ENCODE results near the gene HMSD. TPM values are rescaled to one million over a fixed set of nuclear protein-coding genes. Genes with fewer than 3 reads are reported as not detected.

Gene HMSD
- total and polyA plus RNA-seq, 2 of the 13 experiments (the other 11 are each of a cell fraction or from before 2014, with no cell fraction given), result not detected

- H3K9ac ChIP-seq (ENCODE audit: insufficient read depth, low read depth, low read length), result no peak overlapping the region
- ChIA-PET POLR2A (no interaction called here), CTCF (ENCODE audit: low intra/inter-chr PET ratio, low total read pairs) (interaction anchor here (0.7 to 2.3 kb wide), 3 partner anchors 11 to 31 kb away, joined by 3 to 15 read pairs (median 11); no protein-coding TSS in a partner anchor)
- FAIRE-seq, result peak; percentile 63
- peaks cover 8% of the 10 kb centered on the region; the same call in 1 of the 2 replicates for H3K4me1 ChIP-seq (ENCODE audit: insufficient read depth, low read length)
- TF ChIP-seq STAG1 (CRISPR knock-in tag; IDR thresholded peaks at IDR 0.05) (peak; percentile 50), ZNF430 (CRISPR knock-in tag; IDR thresholded peaks at IDR 0.05) (no peak), ZBTB33 (CRISPR knock-in tag; IDR thresholded peaks at IDR 0.05) (no peak), CTCF (CRISPR knock-in tag; IDR thresholded peaks at IDR 0.05) (peak; percentile 73)
- H3K36me3 ChIP-seq (replicated peaks in 1 of 2; ENCODE audit: control insufficient read depth in 1 of 2, insufficient read depth in 2 of 2, low read length in 2 of 2), result no peaks in the 10 kb centered on the region
- H3K27me3 ChIP-seq (ENCODE audit: control insufficient read depth in 1 of 2, insufficient read depth in 2 of 2, low read length in 2 of 2), result no peaks in the 10 kb centered on the region
- DNase-seq (ENCODE audit: low spot score), result peak; percentile 55
- intact Hi-C loops (cut with micrococcal nuclease; ENCODE audit: unreplicated experiment) (loop anchor here (1.0 kb wide), 3 partner anchors 12 to 31 kb away; no protein-coding TSS in a partner anchor), in situ Hi-C loops (cut with HindIII; ENCODE audit: extremely low pct_ligation_motif_present, low pct_unique_long_range_greater_than_20kb) (no loop called here)
- H4K20me1 ChIP-seq (ENCODE audit: insufficient read depth, low read length), result no peaks in the 10 kb centered on the region
- H3K27ac ChIP-seq (ENCODE audit: extremely low read length, insufficient read depth, low read length), result no peak overlapping the region
- H3K9me3 ChIP-seq (ENCODE audit: low read length), result no peaks in the 10 kb centered on the region
- BruUV-seq (replicated peaks), result no TSS peak
- no peaks in the 10 kb centered on the region for H3K79me2 ChIP-seq (ENCODE audit: insufficient read depth, low read length)
- ATAC-seq, result peak; percentile 86
- H2AFZ ChIP-seq (ENCODE audit: low read length), result no peak overlapping the region
- WGBS (ENCODE audit: low lambda C conversion rate), result 57% methylated on average over 1 of the region's 1 CpG
- no peak overlapping the region for H3K4me2 ChIP-seq (ENCODE audit: low read depth, low read length)
- no peak overlapping the region for H3K4me3 ChIP-seq (replicated peaks in 1 of 3; ENCODE audit: insufficient read depth in 1 of 3, low read depth in 2 of 3, low read length in 3 of 3)
Observed at GRCh38 chr18:63963615-63964256, 14.6 kb downstream of the HMSD start.
